ENCODE results near the gene HPSE2. TPM values are rescaled to one million over a fixed set of nuclear protein-coding genes. Genes with fewer than 3 reads are reported as not detected.
"Not testable (repeated sequence)": the region's sequence is repeated elsewhere in the genome, so short reads cannot be mapped to it uniquely, and the experiment has no call there.

HPSE2 gene
- total RNA-seq, 1 donor from 2014 or later, result not detected

GRCh38 chr10:98510412-98510995 lies 725.1 kb downstream of the HPSE2 start:
- H3K4me1 Mint-ChIP-seq, result peaks cover 11% of the 10 kb centered on the region
- no peak for DNase-seq (ENCODE audit: low read depth, low spot score)
- no peak overlapping the region for H3K27ac Mint-ChIP-seq (ENCODE audit: unreplicated experiment)

GRCh38 chr10:98509745-98510144 lies 725.9 kb downstream of the HPSE2 start:
- Mint-ChIP-seq H3K27ac (ENCODE audit: unreplicated experiment) (no peak overlapping the region), H3K9me3 (no peaks in the 10 kb centered on the region), H3K4me1 (peaks cover 11% of the 10 kb centered on the region), H3K36me3 (ENCODE audit: low read depth) (no peaks in the 10 kb centered on the region), H3K4me3 (no peak overlapping the region), H3K27me3 (ENCODE audit: low read depth) (peaks cover 2% of the 10 kb centered on the region)
- TF ChIP-seq CTCF (conservative IDR thresholded peaks at IDR 0.05), result no peak
- no peak for DNase-seq (ENCODE audit: low read depth, low spot score)

More at GRCh38 chr10:98510412-98510995, 725.1 kb downstream of the HPSE2 start:
- Mint-ChIP-seq H3K4me3 (no peak overlapping the region), H3K9me3 (no peaks in the 10 kb centered on the region), H3K36me3 (ENCODE audit: low read depth) (no peaks in the 10 kb centered on the region), H3K27me3 (ENCODE audit: low read depth) (peaks cover 2% of the 10 kb centered on the region)
- TF ChIP-seq CTCF (conservative IDR thresholded peaks at IDR 0.05), result no peak

GRCh38 chr10:98502535-98502934 lies 733.1 kb downstream of the HPSE2 start:
- H3K9me3 Mint-ChIP-seq; H3K4me3 Mint-ChIP-seq; H3K36me3 Mint-ChIP-seq (ENCODE audit: low read depth); H3K4me1 Mint-ChIP-seq; H3K27me3 Mint-ChIP-seq (ENCODE audit: low read depth); DNase-seq (ENCODE audit: low read depth, low spot score); H3K27ac Mint-ChIP-seq (ENCODE audit: unreplicated experiment): not testable (repeated sequence)

- no peak for TF ChIP-seq CTCF (conservative IDR thresholded peaks at IDR 0.05)
- DNase-seq (ENCODE audit: low read depth, low spot score), result no peak
- Mint-ChIP-seq H3K36me3 (ENCODE audit: low read depth) (peaks cover 4% of the 10 kb centered on the region), H3K27ac (ENCODE audit: unreplicated experiment) (no peak overlapping the region), H3K27me3 (ENCODE audit: low read depth) (peaks cover under 1% of the 10 kb centered on the region), H3K4me1 (no peaks in the 10 kb centered on the region), H3K4me3 (no peak overlapping the region), H3K9me3 (peaks cover 8% of the 10 kb centered on the region)
These were observed 742.9 kb downstream of the HPSE2 start for GRCh38 chr10:98492763-98493162.

GRCh38 chr10:98489561-98490481 lies 745.8 kb downstream of the HPSE2 start:
- no peaks in the 10 kb centered on the region for H3K4me1 Mint-ChIP-seq
- DNase-seq (ENCODE audit: low read depth, low spot score), result no peak
- H3K4me3 Mint-ChIP-seq, result no peak overlapping the region
- no peaks in the 10 kb centered on the region for H3K36me3 Mint-ChIP-seq (ENCODE audit: low read depth)
- H3K27ac Mint-ChIP-seq (ENCODE audit: unreplicated experiment), result peak overlapping the region; percentile 85
- no peaks in the 10 kb centered on the region for H3K27me3 Mint-ChIP-seq (ENCODE audit: low read depth)
- no peak for TF ChIP-seq CTCF (conservative IDR thresholded peaks at IDR 0.05)
- H3K9me3 Mint-ChIP-seq, result peaks cover 2% of the 10 kb centered on the region
